Mucosa of rectum (tissue), 2 donors: ENCODE measurements around the gene IL1R2.

Experiments
- H3K27ac ChIP-seq, 2 donors: one replicate each; pipeline ENCODE4 v1.7.0; 2013; ENCODE audit warnings: inconsistent platforms in 2 of 2, low read depth in 2 of 2, low read length in 2 of 2
- H3K27me3 ChIP-seq, 2 donors: one replicate each; pipeline ENCODE4 v1.7.0; 2013; ENCODE audit warnings: low read length in 2 of 2; ENCODE audit not compliant: control insufficient read depth in 2 of 2, insufficient read depth in 2 of 2
- H3K36me3 ChIP-seq, 2 donors: one replicate each; pipeline ENCODE4 v1.7.0; 2013; ENCODE audit warnings: low read length in 2 of 2; ENCODE audit not compliant: control insufficient read depth in 2 of 2, insufficient read depth in 2 of 2
- H3K4me1 ChIP-seq, 2 donors: one replicate each; pipeline ENCODE4 v1.7.0; 2013; ENCODE audit warnings: low read length in 2 of 2, mild to moderate bottlenecking in 1 of 2; ENCODE audit not compliant: control insufficient read depth in 2 of 2, insufficient read depth in 2 of 2
- H3K4me3 ChIP-seq, 2 donors: one replicate each; pipeline ENCODE4 v1.7.0; 2013; ENCODE audit warnings: low read length in 2 of 2
- H3K9ac ChIP-seq, 2 donors: one replicate each; pipeline ENCODE4 v1.7.0; 2013; ENCODE audit warnings: low read length in 2 of 2, low read depth in 1 of 2, mild to moderate bottlenecking in 1 of 2
- H3K9me3 ChIP-seq, 2 donors: one replicate each; pipeline ENCODE4 v1.7.0; 2013; ENCODE audit warnings: low read length in 2 of 2; ENCODE audit not compliant: control insufficient read depth in 2 of 2
- donor health status: healthy.
- donor health status: Normal muscosa, but diverticular disease.

Gene IL1R2

DNA sequence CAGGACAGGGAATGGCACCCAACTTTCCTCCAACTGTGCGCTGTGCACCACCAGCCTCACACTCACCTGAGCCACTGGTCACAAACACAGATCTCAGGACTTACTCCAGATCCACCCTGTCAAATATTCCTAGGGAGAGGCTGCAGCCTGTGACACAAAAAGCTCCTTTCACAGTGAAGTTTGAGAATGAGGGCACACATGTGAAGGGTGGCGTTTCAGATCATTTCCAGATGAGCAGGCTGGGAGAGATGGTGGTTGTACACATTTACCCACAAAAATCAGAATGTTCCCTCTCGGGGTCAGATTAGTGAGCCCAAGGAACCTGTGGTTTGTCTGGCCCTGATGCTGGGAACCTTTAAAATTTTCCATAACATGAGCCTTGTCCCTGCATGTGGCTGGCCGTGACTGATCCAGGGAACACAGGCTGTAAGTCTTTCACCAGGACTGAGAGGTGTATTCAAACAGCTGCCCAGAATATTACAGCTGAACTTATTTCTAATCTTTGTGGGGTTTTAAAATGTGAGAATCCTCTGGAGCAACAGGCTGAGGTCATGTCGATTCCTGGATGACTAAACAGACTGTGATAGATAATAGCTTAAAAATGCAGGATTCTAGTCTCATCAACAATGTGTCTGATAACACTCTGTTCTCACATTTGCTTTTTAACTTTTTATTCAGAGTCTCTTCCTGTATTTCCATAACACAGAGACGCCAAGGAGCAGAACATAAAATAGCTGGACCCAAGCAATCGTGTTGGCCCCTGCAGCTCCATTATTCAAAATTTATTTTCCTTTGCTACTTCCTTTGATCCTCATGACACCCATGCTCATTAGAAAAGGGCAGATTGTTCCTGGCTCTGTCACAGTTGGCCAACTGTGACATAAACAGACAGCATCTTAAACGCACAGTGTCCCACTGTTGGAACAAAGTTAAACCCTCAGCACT is 35.5 kb downstream of the IL1R2 start:
- Histone ChIP-seq H3K9ac (no peak overlapping the region), H3K36me3 (peaks cover 0 to 3% of the 10 kb centered on the region in 2 donors), H3K27me3 (no peaks in the 10 kb centered on the region), H3K4me1 (peaks cover 0 to 8% of the 10 kb centered on the region in 2 donors), H3K4me3 (no peak overlapping the region), H3K9me3 (no peaks in the 10 kb centered on the region), H3K27ac (peak overlapping the region; percentile 4 to 74)

DNA sequence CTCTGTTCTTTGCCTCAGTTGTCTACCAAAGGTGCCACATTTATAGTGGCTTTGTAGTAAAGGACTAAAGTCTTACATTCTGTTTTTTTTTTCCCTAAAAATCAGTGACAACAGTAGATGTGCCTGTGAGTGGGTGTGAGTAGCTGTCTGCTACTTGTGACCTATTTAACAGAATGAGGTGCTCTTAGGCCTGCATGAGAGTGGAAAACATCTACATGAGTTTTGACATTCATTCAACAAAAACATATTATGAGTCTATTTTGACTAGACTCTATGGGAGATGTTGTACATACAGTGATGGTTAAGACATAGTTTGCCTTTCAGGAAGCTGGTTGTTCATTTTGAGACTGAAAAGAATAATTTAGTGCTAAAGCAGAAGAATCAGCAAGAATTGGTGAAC is 36.7 kb downstream of the IL1R2 start:
- no peak overlapping the region for H3K4me3 ChIP-seq
- H3K9ac ChIP-seq = no peak overlapping the region
- H3K4me1 ChIP-seq = peaks cover 3 to 13% of the 10 kb centered on the region in 2 donors
- H3K36me3 ChIP-seq = peaks cover 0 to 3% of the 10 kb centered on the region in 2 donors
- H3K9me3 ChIP-seq = no peaks in the 10 kb centered on the region
- no peaks in the 10 kb centered on the region for H3K27me3 ChIP-seq
- peak overlapping the region in 1 of 2 donors; percentile 57 for H3K27ac ChIP-seq

DNA sequence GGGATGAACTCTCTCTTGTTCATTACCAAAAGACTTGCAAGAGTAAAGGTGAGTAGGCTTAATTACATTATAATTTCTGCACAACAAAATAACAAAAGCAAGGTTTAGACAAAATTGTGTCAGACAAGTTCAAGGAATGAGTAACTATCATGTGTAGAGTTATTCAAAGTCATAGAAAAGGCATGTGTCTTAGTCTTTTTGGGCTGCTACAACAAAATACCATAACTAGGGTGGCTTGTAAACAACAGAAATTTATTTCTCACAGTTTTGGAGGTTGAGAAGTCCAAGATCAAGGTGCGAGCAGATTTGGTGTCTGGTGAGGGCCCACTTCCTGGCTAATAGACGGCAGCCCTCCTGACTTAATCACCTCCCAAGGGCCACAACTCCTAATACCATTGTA is 37.6 kb downstream of the IL1R2 start:
- no peaks in the 10 kb centered on the region for H3K27me3 ChIP-seq
- peaks cover 0 to 3% of the 10 kb centered on the region in 2 donors for H3K36me3 ChIP-seq
- H3K9me3 ChIP-seq = no peaks in the 10 kb centered on the region
- no peak overlapping the region for H3K27ac ChIP-seq
- H3K4me1 ChIP-seq = peaks cover 7 to 13% of the 10 kb centered on the region in 2 donors
- no peak overlapping the region for H3K4me3 ChIP-seq
- H3K9ac ChIP-seq = no peak overlapping the region

DNA sequence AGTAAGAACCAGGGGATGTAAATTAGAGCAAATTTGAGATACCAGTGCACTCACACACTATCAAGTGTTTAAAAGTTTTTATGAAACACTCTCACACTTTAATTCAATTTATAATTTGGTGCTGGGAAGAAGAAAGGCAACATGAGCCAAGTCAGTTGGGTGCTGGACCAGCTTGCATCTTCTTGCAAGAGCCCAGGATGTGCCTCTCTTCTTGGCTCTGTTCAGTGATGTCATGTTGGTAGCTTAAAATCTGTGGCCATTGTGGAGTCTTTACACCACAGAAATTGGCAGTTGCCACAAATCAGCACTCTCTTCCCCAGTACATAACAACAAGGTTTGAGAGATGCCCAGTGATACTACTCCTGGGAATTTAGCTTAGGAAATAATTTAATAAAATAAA is 38.2 kb downstream of the IL1R2 start:
- Histone ChIP-seq H3K27me3 (no peaks in the 10 kb centered on the region), H3K9me3 (no peaks in the 10 kb centered on the region), H3K4me3 (no peak overlapping the region), H3K36me3 (peaks cover 0 to 3% of the 10 kb centered on the region in 2 donors), H3K27ac (no peak overlapping the region), H3K9ac (no peak overlapping the region), H3K4me1 (peaks cover 10 to 13% of the 10 kb centered on the region in 2 donors)

DNA sequence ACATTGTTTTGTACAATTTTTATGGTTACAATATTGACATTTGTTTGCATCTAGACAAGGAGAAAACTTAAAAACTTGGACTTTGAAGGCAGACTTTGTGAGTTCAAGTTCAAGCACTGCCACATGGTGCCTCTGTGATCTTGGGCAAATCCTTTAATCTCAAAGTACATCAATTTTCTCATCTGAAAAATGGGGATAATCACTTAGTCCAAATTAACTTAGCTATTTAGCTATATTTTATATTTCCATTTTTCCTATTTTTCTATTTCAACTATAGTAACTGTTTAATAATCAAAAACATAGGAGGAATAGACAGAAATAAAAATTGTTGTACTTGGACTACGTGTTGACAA is 38.7 kb downstream of the IL1R2 start:
- Histone ChIP-seq H3K36me3 (peaks cover 0 to 3% of the 10 kb centered on the region in 2 donors), H3K27ac (no peak overlapping the region), H3K9me3 (no peaks in the 10 kb centered on the region), H3K4me1 (peaks cover 10 to 13% of the 10 kb centered on the region in 2 donors), H3K4me3 (no peak overlapping the region), H3K9ac (no peak overlapping the region), H3K27me3 (no peaks in the 10 kb centered on the region)

DNA sequence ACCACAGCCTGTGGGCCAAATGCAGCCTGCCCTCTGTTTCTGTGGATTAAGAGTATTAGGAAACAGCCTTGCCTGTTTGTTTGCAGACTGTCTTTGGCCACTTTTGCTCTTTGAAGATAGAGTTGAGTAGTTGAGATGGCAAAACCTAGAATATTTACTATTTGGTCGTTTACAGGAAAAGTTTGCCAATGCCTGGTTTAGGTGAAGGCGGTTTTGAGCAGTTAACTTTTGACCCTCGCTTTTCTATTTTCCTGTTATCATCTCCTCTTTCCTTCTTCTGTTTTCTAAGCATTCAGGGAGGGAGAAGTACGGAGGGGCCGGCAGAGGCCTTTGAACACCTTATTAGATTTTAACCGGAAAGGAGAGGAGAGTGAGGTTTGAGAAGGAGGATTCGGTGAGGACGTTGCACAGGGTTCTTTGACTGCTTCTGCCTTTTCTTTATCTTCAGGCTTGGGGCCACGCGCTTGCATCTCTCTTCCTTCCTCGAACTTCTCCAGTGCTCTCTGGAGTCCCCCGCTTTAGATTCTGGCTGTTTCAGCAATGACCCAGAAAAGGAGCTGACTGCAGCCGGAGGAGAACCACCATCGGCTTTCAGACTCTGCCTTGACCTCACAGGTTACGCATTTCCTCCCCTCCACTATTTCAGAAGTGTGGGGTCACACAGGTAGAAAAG is 39.2 kb downstream of the IL1R2 start:
- Histone ChIP-seq H3K9ac (no peak overlapping the region), H3K36me3 (peaks cover 0 to 3% of the 10 kb centered on the region in 2 donors), H3K4me3 (no peak overlapping the region), H3K27me3 (no peaks in the 10 kb centered on the region), H3K27ac (peak overlapping the region in 1 of 2 donors; percentile 12), H3K9me3 (no peaks in the 10 kb centered on the region), H3K4me1 (peaks cover 10 to 13% of the 10 kb centered on the region in 2 donors)

DNA sequence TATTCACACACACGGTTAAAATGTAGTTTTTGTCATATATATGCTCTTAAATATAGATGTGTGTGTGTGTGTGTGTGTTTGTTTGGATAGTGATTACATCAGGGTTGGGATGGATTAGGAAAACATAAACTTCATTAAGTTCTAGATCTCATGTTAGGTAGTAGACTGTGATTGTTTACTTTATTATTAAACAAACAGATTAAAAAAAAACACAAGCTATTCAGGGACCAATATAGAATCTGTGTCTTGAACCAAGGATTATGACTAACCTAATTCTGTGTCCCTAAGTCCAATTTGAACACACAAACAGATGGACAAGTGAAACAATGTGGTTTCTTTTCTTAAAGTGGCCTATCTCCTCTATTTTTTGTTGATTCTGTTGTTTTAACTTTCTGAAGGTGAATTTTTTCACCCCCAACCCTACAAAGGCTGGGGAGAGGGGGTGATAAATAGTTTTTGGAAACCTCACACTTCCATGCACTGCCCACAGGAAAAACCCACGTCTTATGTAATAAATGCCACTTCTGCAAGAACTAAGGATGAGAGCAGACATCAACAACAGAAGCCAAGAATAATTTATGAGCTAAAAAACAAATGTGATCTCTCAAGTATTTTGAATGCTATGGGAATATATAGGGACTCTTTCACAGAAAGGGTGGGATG is 40.7 kb downstream of the IL1R2 start:
- Histone ChIP-seq H3K27ac (peak overlapping the region; percentile 62 to 76), H3K4me3 (no peak overlapping the region), H3K9me3 (no peaks in the 10 kb centered on the region), H3K9ac (no peak overlapping the region), H3K36me3 (peaks cover 0 to 3% of the 10 kb centered on the region in 2 donors), H3K4me1 (peaks cover 10 to 14% of the 10 kb centered on the region in 2 donors), H3K27me3 (no peaks in the 10 kb centered on the region)

DNA sequence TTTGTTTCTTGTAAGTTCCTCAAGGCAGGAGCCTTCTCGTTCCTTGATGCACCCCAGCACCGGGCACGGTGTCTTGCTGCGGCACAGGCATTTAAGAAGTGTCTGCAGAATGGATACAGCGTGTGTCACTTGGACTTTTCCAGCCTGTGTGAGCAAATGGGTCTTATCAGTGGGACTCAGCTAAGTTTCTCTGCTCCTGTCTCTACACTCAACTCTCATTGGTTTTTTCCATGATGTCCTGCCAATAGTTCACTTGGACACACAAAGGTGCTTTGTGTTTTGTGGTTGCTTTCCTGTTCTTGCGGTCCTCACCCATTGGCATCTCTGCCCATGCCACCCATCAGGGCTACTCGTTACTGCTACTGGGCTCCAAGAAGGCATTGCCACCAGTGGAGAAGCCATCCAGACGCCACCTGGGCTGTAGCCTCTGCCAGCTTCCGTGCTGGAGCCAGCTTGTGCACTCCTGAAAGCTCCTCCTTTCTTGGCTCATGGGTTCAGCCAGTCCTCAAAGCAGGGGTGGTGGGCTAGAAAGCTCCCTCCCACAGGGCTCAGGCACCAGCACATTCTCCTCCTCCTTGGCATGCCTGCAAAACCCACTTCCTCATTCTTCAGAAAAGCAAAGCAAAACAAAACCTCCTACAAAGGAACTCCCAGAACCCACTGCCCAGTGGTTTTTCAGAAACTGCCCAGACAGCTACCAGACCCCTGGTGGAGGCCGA is 41.4 kb downstream of the IL1R2 start:
- Histone ChIP-seq H3K4me3 (peak overlapping the region in 1 of 2 donors; percentile 32), H3K27ac (peak overlapping the region; percentile 62 to 76)

DNA sequence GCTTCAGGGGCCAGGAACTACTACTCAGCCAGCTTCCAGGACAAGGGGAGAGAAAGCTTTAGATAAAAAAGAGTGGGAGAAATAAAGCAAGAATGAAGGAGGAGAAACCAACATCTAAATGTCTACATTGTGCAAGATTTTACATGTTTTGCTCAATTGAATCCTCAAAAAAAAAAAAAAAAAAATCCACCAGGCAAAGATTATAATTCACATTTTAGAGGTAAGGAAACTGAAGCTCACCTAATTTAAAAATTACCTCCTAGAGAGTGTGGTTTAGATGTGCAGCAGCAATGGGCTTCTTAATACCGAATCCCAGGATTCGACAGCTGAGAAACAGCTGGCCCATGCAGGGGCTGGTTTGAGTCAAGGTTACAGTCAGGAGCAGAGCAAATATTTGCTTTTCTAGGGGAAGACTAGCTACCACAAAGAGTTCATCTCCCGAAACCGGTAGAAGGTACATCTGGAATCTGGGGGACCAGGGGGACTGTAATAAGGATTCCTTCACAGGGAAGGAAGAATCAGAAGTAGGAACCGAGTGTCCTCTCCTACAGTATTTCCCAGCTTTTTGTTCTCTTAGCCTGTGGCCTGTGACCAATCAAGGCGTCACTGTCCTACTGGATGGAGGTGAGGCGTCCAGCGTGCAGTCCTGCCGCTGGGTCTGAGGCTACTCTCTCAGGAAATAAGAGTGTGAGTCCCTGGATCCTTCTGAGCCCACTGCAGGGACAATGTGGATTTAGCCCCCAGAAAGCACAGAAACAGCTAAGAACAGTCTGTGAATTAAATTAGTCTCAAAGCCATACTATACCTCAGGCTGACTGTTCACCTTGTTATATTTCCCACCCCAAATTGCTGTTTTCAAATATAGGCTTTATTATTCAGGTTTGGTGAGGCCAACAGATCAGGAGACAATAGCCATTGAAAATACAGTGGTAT is 42.3 kb downstream of the IL1R2 start:
- Histone ChIP-seq H3K27me3 (no peaks in the 10 kb centered on the region), H3K36me3 (no peaks in the 10 kb centered on the region), H3K9me3 (no peaks in the 10 kb centered on the region), H3K9ac (no peak overlapping the region), H3K27ac (peak overlapping the region; percentile 62 to 76), H3K4me3 (no peak overlapping the region), H3K4me1 (peaks cover 10 to 11% of the 10 kb centered on the region in 2 donors)

More for the DNA sequence above, 41.4 kb downstream of the IL1R2 start:
- H3K27me3 ChIP-seq = no peaks in the 10 kb centered on the region
- no peaks in the 10 kb centered on the region for H3K9me3 ChIP-seq
- no peak overlapping the region for H3K9ac ChIP-seq
- H3K4me1 ChIP-seq = peaks cover 10 to 11% of the 10 kb centered on the region in 2 donors
- peaks cover 0 to under 1% of the 10 kb centered on the region in 2 donors for H3K36me3 ChIP-seq
